ENCODE measurements around the gene KY.
A peak's percentile ranks its signal among the peaks of the same experiment; 100 is the strongest.

Gene KY

DNA sequence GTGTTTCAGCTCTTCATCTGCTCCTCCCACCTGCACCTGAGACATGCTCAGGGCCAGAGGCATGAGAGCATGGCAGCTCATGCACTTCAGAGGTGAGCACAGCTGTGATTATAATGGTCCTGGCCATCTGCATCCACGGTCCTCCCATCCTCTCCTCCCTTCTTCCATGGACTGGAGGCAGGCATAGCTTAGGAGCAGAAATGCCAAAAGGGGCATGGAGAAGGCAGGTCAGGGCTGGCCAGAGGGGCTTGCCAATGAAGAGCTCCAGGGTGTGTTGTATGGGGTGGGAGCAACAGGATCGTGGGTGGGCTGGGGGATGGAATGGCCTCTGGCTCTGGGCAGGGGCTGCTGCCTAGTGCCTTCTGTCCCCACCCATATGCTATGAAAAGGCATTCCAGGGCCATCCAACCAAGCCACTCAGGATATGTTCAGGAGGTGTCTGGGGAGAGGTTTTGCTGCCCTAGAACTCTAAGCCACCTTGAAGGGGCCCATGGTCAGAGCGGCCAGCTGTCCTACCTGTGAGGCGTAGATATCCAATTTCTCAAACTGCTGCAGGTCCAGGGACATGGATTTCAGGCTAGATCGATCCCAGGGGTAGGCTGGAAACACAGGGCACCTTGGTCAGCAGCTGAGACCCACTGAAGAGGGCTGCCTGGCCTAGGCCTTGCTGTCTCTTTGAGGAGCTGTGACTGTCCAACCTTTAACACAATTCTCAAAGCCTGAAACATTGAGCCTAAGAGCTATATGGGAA lies 26.1 kb downstream of the KY start:
- Histone ChIP-seq H3K27ac (no peak overlapping the region), H3K4me3 (ENCODE audit: low read depth, low read length) (no peak overlapping the region), H3K27me3 (ENCODE audit: insufficient read depth, low read depth, severe bottlenecking) (no peaks in the 10 kb centered on the region), H3K9me3 (ENCODE audit: severe bottlenecking) (no peaks in the 10 kb centered on the region), H3K36me3 (no peaks in the 10 kb centered on the region)
- peak; percentile 2 for DNase-seq
- TF ChIP-seq, protein P1, sequence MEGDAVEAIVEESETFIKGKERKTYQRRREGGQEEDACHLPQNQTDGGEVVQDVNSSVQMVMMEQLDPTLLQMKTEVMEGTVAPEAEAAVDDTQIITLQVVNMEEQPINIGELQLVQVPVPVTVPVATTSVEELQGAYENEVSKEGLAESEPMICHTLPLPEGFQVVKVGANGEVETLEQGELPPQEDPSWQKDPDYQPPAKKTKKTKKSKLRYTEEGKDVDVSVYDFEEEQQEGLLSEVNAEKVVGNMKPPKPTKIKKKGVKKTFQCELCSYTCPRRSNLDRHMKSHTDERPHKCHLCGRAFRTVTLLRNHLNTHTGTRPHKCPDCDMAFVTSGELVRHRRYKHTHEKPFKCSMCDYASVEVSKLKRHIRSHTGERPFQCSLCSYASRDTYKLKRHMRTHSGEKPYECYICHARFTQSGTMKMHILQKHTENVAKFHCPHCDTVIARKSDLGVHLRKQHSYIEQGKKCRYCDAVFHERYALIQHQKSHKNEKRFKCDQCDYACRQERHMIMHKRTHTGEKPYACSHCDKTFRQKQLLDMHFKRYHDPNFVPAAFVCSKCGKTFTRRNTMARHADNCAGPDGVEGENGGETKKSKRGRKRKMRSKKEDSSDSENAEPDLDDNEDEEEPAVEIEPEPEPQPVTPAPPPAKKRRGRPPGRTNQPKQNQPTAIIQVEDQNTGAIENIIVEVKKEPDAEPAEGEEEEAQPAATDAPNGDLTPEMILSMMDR (IDR thresholded peaks at IDR 0.05; ENCODE audit: low read depth, low read length) = no peak

DNA sequence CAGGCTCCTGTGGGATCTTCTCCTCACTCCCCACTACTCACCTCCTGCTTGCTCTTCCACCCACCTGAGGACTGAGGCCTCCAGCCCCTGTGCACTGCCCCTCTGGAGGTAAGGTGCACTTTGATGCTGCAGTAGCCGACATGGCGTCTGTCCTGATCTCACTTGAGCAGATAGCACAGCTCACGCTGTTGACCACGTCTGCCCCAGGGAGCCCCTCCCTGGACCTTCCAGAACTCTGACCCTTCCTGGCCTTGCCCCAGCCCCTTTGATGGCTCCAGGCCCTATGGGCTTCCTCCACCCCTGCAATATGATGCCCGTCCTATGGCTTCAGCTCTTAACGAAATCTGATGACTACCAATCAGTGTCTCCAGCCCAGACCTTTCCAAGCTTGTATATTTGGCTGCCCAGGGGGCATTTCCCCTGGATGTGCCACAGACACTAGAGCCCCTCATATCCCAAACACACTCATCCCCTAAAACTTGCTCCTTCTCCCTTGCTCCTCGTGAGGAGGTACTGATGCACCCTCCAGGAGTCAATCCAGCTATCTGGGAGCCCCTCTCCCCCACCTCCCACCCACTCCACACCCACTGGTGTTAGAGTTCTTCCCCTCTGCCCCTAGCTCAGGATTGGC lies 27.1 kb downstream of the KY start:
- no peaks in the 10 kb centered on the region for H3K9me3 ChIP-seq (ENCODE audit: severe bottlenecking)
- DNase-seq = peak; percentile 3
- no peak overlapping the region for H3K27ac ChIP-seq
- TF ChIP-seq, protein P1 (IDR thresholded peaks at IDR 0.05; ENCODE audit: low read depth, low read length) = no peak
- H3K4me3 ChIP-seq (ENCODE audit: low read depth, low read length) = no peak overlapping the region
- no peaks in the 10 kb centered on the region for H3K36me3 ChIP-seq
- no peaks in the 10 kb centered on the region for H3K27me3 ChIP-seq (ENCODE audit: insufficient read depth, low read depth, severe bottlenecking)

DNA sequence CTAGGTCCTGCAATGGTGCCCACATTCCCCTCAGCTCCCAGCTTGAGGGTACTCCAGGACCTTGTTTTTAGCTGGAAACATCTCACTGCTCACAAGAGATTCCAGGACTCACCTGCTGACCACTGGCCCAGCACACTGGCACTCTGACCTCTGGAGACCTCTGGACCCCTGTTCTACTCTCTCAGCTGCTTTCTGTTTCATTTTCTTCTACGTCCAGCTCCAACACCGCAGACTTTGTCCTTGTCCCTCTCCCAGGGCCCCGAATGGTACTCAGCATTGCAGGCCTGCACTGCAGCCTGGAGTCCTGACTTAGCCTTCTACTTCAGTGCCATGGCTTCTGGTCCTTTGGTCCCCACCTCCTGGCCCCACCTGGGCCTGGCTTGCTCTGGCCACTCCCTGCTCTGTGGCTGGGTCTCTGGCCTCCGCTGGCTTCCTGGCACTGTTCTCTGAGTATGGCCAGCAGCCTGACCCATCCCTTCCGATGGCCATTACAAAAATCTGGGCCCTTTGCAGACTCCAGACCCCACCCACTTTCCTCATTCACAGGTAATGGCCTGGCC lies 27.9 kb downstream of the KY start:
- no peak overlapping the region for H3K4me3 ChIP-seq (ENCODE audit: low read depth, low read length)
- DNase-seq = no peak
- H3K27me3 ChIP-seq (ENCODE audit: insufficient read depth, low read depth, severe bottlenecking) = no peaks in the 10 kb centered on the region
- H3K9me3 ChIP-seq (ENCODE audit: severe bottlenecking) = no peaks in the 10 kb centered on the region
- H3K27ac ChIP-seq = no peak overlapping the region
- no peaks in the 10 kb centered on the region for H3K36me3 ChIP-seq
- TF ChIP-seq, protein P1 (IDR thresholded peaks at IDR 0.05; ENCODE audit: low read depth, low read length) = no peak

DNA sequence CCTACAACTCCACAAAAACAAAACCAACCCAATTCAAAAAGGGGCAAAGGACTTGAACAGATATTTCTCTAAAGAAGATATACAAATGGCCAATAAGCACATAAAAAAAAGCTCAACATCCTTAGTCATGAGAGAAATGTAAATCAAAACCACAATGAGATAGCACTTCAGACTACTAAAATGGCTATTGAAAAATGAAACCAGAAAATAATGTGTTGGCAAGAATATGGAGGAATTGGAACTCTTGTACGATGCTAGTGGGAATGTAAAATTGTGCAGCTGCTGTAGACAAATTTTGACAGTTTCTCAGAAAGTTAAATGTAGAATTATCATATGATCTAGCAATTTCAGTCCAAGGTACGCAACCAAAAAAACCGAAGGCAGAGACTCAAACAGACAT lies 29.0 kb downstream of the KY start:
- no peaks in the 10 kb centered on the region for H3K27me3 ChIP-seq (ENCODE audit: insufficient read depth, low read depth, severe bottlenecking)
- no peaks in the 10 kb centered on the region for H3K36me3 ChIP-seq
- no peaks in the 10 kb centered on the region for H3K9me3 ChIP-seq (ENCODE audit: severe bottlenecking)
- no peak overlapping the region for H3K4me3 ChIP-seq (ENCODE audit: low read depth, low read length)
- DNase-seq = no peak
- H3K27ac ChIP-seq = no peak overlapping the region
- TF ChIP-seq, protein P1 (IDR thresholded peaks at IDR 0.05; ENCODE audit: low read depth, low read length) = no peak

DNA sequence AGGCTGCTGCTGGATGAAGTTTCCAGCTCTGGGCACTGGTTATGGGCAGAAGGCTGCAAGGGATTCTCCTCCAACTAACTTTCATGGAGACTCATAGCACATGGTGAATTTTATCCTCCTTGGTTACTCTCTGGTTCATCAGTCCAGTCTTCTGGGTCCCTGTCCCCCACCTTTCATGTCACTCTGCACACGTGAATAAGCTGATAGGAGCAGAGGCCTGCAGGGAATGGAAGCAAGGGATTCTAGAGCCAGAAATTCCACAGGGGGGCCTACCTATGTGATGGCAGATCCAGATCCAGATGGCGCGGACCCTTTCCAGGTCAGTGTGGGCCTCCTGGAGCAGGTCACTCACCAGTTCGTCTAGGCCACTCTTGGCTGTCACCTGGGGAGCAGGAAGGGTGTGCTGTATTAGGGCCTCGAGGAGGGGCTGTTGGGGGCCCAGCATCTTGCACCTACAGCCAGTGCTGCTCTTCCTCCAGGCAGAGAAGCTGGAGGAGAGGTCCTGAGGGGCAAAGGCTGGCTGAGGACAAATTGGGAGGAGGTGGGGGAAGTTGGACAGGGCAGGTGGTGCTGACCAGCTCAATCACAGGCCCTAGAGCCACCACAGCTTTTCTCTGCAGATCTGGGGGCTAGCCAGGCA lies 30.2 kb downstream of the KY start:
- Histone ChIP-seq H3K4me3 (ENCODE audit: low read depth, low read length) (no peak overlapping the region), H3K27me3 (ENCODE audit: insufficient read depth, low read depth, severe bottlenecking) (no peaks in the 10 kb centered on the region), H3K36me3 (no peaks in the 10 kb centered on the region), H3K27ac (no peak overlapping the region), H3K9me3 (ENCODE audit: severe bottlenecking) (no peaks in the 10 kb centered on the region)
- TF ChIP-seq, protein P1 (IDR thresholded peaks at IDR 0.05; ENCODE audit: low read depth, low read length) = no peak
- no peak for DNase-seq
